Measurements from ENCODE around the gene RTRAF.

DNA sequence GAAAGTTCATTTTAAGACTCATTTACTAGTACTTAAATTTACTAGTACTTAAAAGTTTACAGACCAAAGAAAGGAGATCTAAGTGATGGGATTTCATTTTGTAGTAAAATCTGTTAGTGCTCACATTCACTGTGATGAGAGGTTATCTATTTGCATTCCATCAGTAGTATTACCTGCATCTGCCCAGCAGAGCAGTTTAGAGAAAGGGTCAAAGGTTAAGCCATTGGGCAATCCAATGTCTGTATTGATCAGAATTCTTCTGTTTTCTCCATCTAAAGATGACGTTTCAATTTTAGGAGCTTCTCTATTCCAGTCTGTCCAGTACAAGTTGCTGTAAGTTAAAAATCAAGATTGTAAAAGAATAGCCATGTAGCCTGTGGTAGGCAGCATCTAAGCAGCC, 18.3 kb downstream of the RTRAF start:
- TF ChIP-seq, protein P1, sequence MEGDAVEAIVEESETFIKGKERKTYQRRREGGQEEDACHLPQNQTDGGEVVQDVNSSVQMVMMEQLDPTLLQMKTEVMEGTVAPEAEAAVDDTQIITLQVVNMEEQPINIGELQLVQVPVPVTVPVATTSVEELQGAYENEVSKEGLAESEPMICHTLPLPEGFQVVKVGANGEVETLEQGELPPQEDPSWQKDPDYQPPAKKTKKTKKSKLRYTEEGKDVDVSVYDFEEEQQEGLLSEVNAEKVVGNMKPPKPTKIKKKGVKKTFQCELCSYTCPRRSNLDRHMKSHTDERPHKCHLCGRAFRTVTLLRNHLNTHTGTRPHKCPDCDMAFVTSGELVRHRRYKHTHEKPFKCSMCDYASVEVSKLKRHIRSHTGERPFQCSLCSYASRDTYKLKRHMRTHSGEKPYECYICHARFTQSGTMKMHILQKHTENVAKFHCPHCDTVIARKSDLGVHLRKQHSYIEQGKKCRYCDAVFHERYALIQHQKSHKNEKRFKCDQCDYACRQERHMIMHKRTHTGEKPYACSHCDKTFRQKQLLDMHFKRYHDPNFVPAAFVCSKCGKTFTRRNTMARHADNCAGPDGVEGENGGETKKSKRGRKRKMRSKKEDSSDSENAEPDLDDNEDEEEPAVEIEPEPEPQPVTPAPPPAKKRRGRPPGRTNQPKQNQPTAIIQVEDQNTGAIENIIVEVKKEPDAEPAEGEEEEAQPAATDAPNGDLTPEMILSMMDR (IDR thresholded peaks at IDR 0.05; ENCODE audit: low read depth, low read length): no peak
- TF ChIP-seq EZH2phosphoT487 (IDR thresholded peaks at IDR 0.05; ENCODE audit: low read depth): no peak

Measured in OCI-LY3 (cell line).